ENCODE results near the gene TNPO2. TPM values are rescaled to one million over a fixed set of nuclear protein-coding genes. Genes with fewer than 3 reads are reported as not detected.

TNPO2 gene
- total RNA-seq, 2 experiments from 2014 or later, result 47.3 to 47.4 TPM

DNA sequence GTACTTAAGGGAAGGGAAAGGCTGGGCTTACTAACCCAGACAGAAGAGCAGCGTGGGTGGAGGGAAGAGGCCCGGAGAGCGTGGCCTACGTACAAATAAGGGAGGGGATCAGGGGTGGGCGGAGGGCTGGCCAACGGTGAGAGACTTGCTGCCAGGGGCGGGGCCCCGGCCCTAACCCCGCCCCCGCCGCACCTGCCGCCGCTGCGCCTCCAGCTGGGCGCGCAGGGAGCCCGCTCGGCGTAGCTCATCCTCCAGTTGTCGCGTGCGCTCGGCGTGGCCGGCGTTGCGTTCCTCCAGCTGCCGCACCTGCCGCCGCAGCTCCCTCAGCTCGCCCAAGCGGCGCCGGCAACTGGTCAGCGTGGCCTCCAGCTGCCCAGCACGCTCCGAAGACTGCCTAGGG, 46.0 kb upstream of the TNPO2 start:
- H3K4me1 Mint-ChIP-seq (ENCODE audit: low read depth), result peaks cover 14% of the 10 kb centered on the region
- Histone ChIP-seq H3K4me3 (ENCODE audit: low read length) (no peak overlapping the region), H3K27ac (ENCODE audit: low read depth in 1 of 2, low read length in 2 of 2) (no peak overlapping the region), H3K4me1 (ENCODE audit: insufficient read depth, low read length) (peaks cover 25% of the 10 kb centered on the region), H3K36me3 (ENCODE audit: insufficient read depth, low read length) (no peaks in the 10 kb centered on the region), H3K27me3 (ENCODE audit: control insufficient read depth in 1 of 2, insufficient read depth in 2 of 2, low read length in 2 of 2) (no peaks in the 10 kb centered on the region), H3K9me3 (ENCODE audit: control insufficient read depth in 1 of 2, insufficient read depth in 1 of 2, low read length in 2 of 2) (no peaks in the 10 kb centered on the region)
- no peak overlapping the region for H3K27ac Mint-ChIP-seq
- H3K36me3 Mint-ChIP-seq (ENCODE audit: low read depth), result peaks cover 4% of the 10 kb centered on the region
- intact Hi-C loops (cut with DNase I, micrococcal nuclease), result no loop called here
- TF ChIP-seq, protein P1, sequence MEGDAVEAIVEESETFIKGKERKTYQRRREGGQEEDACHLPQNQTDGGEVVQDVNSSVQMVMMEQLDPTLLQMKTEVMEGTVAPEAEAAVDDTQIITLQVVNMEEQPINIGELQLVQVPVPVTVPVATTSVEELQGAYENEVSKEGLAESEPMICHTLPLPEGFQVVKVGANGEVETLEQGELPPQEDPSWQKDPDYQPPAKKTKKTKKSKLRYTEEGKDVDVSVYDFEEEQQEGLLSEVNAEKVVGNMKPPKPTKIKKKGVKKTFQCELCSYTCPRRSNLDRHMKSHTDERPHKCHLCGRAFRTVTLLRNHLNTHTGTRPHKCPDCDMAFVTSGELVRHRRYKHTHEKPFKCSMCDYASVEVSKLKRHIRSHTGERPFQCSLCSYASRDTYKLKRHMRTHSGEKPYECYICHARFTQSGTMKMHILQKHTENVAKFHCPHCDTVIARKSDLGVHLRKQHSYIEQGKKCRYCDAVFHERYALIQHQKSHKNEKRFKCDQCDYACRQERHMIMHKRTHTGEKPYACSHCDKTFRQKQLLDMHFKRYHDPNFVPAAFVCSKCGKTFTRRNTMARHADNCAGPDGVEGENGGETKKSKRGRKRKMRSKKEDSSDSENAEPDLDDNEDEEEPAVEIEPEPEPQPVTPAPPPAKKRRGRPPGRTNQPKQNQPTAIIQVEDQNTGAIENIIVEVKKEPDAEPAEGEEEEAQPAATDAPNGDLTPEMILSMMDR (IDR thresholded peaks at IDR 0.05), result no peak
- H3K27me3 Mint-ChIP-seq, result no peaks in the 10 kb centered on the region
- POLR2A ChIA-PET, result interaction anchor here (1.0 to 2.4 kb wide), 5 partner anchors 13 to 78 kb away, joined by 3 to 23 read pairs (median 5); partner anchors contain the start of genes GET3 and JUNB
- DNase-seq (peak in 13 of 14 experiments; percentile 35 to 87 (median 56)), ATAC-seq (ENCODE audit: poor library complexity) (peak; percentile 86)
- CTCF ChIA-PET, result interaction anchor here (0.9 to 1.1 kb wide), 3 partner anchors 9 to 78 kb away, joined by 3 to 6 read pairs (median 4); no protein-coding TSS in a partner anchor
- H3K9me3 Mint-ChIP-seq, result no peaks in the 10 kb centered on the region
- peak overlapping the region; percentile 9 for H3K4me3 Mint-ChIP-seq

DNA sequence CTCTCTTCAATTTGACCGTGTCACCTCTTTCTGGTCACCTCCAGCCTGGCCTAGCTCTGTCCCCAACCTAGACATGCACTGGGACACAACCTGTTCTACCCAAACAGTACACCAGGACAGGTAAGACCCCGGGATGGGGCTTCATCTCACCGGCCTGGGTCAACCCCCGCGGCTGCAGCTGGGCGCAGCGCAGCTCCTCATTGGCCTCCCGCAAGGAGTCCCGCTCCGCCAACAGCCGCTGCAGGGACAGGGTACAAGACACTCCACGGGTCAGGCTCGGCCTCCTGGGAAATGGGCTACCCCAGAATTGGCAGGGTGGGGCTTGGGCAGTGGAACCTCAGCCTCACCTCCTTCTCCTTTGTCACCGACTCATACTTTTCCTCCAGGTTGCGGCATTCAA, 43.9 kb upstream of the TNPO2 start:
- TF ChIP-seq, protein P1 (IDR thresholded peaks at IDR 0.05), result no peak
- intact Hi-C loops (cut with DNase I, micrococcal nuclease), result loop anchor here in 1 of 2 experiments (2.0 kb wide), 1 partner anchor 79 kb away; no protein-coding TSS in a partner anchor
- POLR2A ChIA-PET, result interaction anchor here (1.1 kb wide), 1 partner anchor 25 kb away, joined by 3 read pairs; no protein-coding TSS in a partner anchor

DNA sequence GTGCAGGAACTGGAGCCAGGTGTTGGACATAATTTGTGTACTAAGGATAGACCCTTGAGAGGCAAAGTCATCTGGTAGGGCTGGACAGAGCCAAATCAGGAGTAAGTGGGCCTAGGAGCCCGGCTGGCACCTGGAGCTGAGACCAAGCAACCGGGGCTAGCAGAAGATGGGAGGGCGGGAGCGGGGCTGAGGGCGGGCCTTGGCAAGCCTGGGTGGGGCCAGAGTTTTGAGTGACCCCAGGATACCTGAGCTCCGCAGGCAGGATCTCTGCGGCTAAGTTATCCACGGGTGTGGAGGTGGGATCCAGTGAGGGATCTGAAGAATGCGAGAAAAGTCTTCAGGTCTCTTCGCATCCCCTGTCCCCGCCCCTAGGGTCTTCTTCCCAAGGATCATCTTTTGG, 43.4 kb upstream of the TNPO2 start:
- ChIA-PET CTCF (interaction anchor here (2.1 to 3.3 kb wide), 3 partner anchors 10 to 80 kb away, joined by 11 to 30 read pairs (median 19); no protein-coding TSS in a partner anchor), POLR2A (interaction anchor here (1.3 to 2.3 kb wide), 3 partner anchors 10 to 26 kb away, joined by 3 to 14 read pairs (median 7); partner anchors contain the start of gene JUNB)
- H3K9me3 ChIP-seq (ENCODE audit: control insufficient read depth in 1 of 2, insufficient read depth in 1 of 2, low read length in 2 of 2), result peaks cover 0 to 5% of the 10 kb centered on the region in 2 experiments
- no peaks in the 10 kb centered on the region for H3K36me3 ChIP-seq (ENCODE audit: insufficient read depth, low read length)
- no peak overlapping the region for H3K4me3 ChIP-seq (ENCODE audit: low read length)
- Mint-ChIP-seq H3K4me3 (no peak overlapping the region), H3K27me3 (no peaks in the 10 kb centered on the region), H3K27ac (no peak overlapping the region), H3K36me3 (ENCODE audit: low read depth) (peaks cover 4% of the 10 kb centered on the region), H3K9me3 (no peaks in the 10 kb centered on the region), H3K4me1 (ENCODE audit: low read depth) (peaks cover 7% of the 10 kb centered on the region)
- peaks cover 22% of the 10 kb centered on the region for H3K4me1 ChIP-seq (ENCODE audit: insufficient read depth, low read length)
- no peak overlapping the region for H3K27ac ChIP-seq (ENCODE audit: low read depth in 1 of 2, low read length in 2 of 2)
- TF ChIP-seq, protein P1 (IDR thresholded peaks at IDR 0.05), result no peak
- no peaks in the 10 kb centered on the region for H3K27me3 ChIP-seq (ENCODE audit: control insufficient read depth in 1 of 2, insufficient read depth in 2 of 2, low read length in 2 of 2)
- ATAC-seq (ENCODE audit: poor library complexity) (no peak), DNase-seq (no peak)
- intact Hi-C loops (cut with DNase I, micrococcal nuclease), result loop anchor here in 1 of 2 experiments (2.0 kb wide), 1 partner anchor 80 kb away; no protein-coding TSS in a partner anchor

More for the DNA sequence above, 43.9 kb upstream of the TNPO2 start:
- Mint-ChIP-seq H3K36me3 (ENCODE audit: low read depth) (peaks cover 4% of the 10 kb centered on the region), H3K9me3 (no peaks in the 10 kb centered on the region), H3K27ac (no peak overlapping the region), H3K27me3 (no peaks in the 10 kb centered on the region), H3K4me1 (ENCODE audit: low read depth) (peaks cover 7% of the 10 kb centered on the region), H3K4me3 (no peak overlapping the region)
- Histone ChIP-seq H3K27ac (ENCODE audit: low read depth in 1 of 2, low read length in 2 of 2) (no peak overlapping the region), H3K36me3 (ENCODE audit: insufficient read depth, low read length) (no peaks in the 10 kb centered on the region), H3K4me1 (ENCODE audit: insufficient read depth, low read length) (peaks cover 22% of the 10 kb centered on the region), H3K9me3 (ENCODE audit: control insufficient read depth in 1 of 2, insufficient read depth in 1 of 2, low read length in 2 of 2) (peaks cover 0 to 5% of the 10 kb centered on the region in 2 experiments), H3K27me3 (ENCODE audit: control insufficient read depth in 1 of 2, insufficient read depth in 2 of 2, low read length in 2 of 2) (no peaks in the 10 kb centered on the region), H3K4me3 (ENCODE audit: low read length) (no peak overlapping the region)
- CTCF ChIA-PET, result interaction anchor here (2.1 to 3.1 kb wide), 2 partner anchors 10 to 28 kb away, joined by 11 to 30 read pairs; no protein-coding TSS in a partner anchor
- no peak for DNase-seq
- no peak for ATAC-seq (ENCODE audit: poor library complexity)

All from CD4-positive, alpha-beta T cell (primary cell).